Measurements from ENCODE around the gene ACAP2.
"Not testable (repeated sequence)": the region's sequence is repeated elsewhere in the genome, so short reads cannot be mapped to it uniquely, and the experiment has no call there.

ACAP2 gene

DNA sequence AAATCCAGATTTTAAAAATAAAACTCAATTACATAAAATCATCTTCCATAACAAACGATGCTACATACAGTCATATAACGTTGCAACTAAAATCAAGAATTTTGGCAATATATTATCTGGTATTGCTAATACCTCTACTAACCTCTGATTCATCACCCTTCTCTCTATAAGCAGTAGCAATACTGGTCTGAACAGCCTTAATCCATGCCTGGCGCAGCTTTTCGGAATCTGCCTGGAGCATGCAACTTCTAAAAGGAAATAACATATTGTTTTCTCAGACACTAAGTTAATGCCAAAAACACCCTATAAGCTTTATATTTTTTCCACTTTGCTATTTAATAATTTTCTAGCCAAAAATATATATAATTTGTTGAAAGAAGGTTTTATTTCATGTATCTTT, 136.5 kb downstream of the ACAP2 start:
- Histone ChIP-seq H2BK120ac (ENCODE audit: low read depth, low read length) (no peak overlapping the region), H3K18ac (ENCODE audit: low read length) (no peak overlapping the region)
- 100% methylated on average over 2 of the region's 4 CpGs for WGBS (ENCODE audit: extremely low coverage, insufficient coverage, low lambda C conversion rate)

DNA sequence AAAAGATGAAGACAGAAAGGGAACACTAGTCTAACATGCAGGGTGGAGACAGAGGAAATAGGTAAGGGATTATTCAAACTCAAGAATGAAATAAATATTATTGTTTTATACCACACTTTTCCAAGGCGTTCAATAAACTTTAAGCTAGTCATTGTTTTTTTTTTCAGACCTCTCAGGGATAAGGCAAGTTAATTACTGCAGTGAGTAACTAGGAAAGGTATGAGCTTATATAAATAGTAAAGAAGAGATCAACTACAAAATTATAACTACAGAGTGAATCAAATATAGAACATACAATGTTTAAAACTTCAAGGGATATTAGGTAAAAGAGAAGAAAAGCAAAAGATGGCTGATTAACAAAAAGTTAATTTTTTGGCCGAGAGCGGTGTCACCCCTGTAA, 140.4 kb downstream of the ACAP2 start:
- no peak overlapping the region for H3K4ac ChIP-seq (ENCODE audit: low read depth, low read length)
- no peak overlapping the region for H4K5ac ChIP-seq (ENCODE audit: low read length)
- H3K79me2 ChIP-seq (ENCODE audit: control insufficient read depth, insufficient read depth, low read length), result no peaks in the 10 kb centered on the region
- no peak overlapping the region for H3K4me3 ChIP-seq (ENCODE audit: low read length)
- H2BK5ac ChIP-seq (ENCODE audit: low read length), result no peak overlapping the region
- no peak overlapping the region for H2BK120ac ChIP-seq (ENCODE audit: low read depth, low read length)
- H3K36me3 ChIP-seq (ENCODE audit: control insufficient read depth, insufficient read depth, low read length), result no peaks in the 10 kb centered on the region
- no peak overlapping the region for H3K4me2 ChIP-seq (ENCODE audit: low read length)
- no peaks in the 10 kb centered on the region for H3K27me3 ChIP-seq (ENCODE audit: insufficient read depth, low read length, poor library complexity)
- DNase-seq, result no peak
- no peak overlapping the region for H3K18ac ChIP-seq (ENCODE audit: low read length)
- H3K4me1 ChIP-seq (ENCODE audit: control insufficient read depth, low read depth, low read length), result no peaks in the 10 kb centered on the region
- H3K23ac ChIP-seq (ENCODE audit: low read length), result no peak overlapping the region
- no CpG with 5 or more reads among the region's 3 CpGs for WGBS (ENCODE audit: extremely low coverage, insufficient coverage, low lambda C conversion rate)
- H2BK15ac ChIP-seq (replicated peaks; ENCODE audit: low read depth), result no peak overlapping the region
- H4K8ac ChIP-seq (ENCODE audit: low read depth, low read length), result no peak overlapping the region
- H3K9ac ChIP-seq (ENCODE audit: low read length), result no peak overlapping the region
- no peak overlapping the region for H3K56ac ChIP-seq (ENCODE audit: low read length)
- H3K27ac ChIP-seq (ENCODE audit: low read depth, low read length), result no peak overlapping the region
- no peak overlapping the region for H2AK5ac ChIP-seq (ENCODE audit: low read length)
- H3K79me1 ChIP-seq (ENCODE audit: low read length), result no peaks in the 10 kb centered on the region

More for the DNA sequence above, 136.5 kb downstream of the ACAP2 start:
- no peak for DNase-seq
- no peak overlapping the region for H4K8ac ChIP-seq (ENCODE audit: low read depth, low read length)
- H3K79me1 ChIP-seq (ENCODE audit: low read length), result no peaks in the 10 kb centered on the region
- H3K4ac ChIP-seq (ENCODE audit: low read depth, low read length), result no peak overlapping the region
- no peak overlapping the region for H3K9ac ChIP-seq (ENCODE audit: low read length)
- H3K23ac ChIP-seq (ENCODE audit: low read length), result no peak overlapping the region
- no peak overlapping the region for H3K4me2 ChIP-seq (ENCODE audit: low read length)
- H3K56ac ChIP-seq (ENCODE audit: low read length), result no peak overlapping the region
- H3K27me3 ChIP-seq (ENCODE audit: insufficient read depth, low read length, poor library complexity), result no peaks in the 10 kb centered on the region
- H2AK5ac ChIP-seq (ENCODE audit: low read length), result no peak overlapping the region
- H4K5ac ChIP-seq (ENCODE audit: low read length), result no peak overlapping the region
- H3K79me2 ChIP-seq (ENCODE audit: control insufficient read depth, insufficient read depth, low read length), result no peaks in the 10 kb centered on the region
- H2BK5ac ChIP-seq (ENCODE audit: low read length), result no peak overlapping the region
- no peak overlapping the region for H3K27ac ChIP-seq (ENCODE audit: low read depth, low read length)
- H3K4me1 ChIP-seq (ENCODE audit: control insufficient read depth, low read depth, low read length), result no peaks in the 10 kb centered on the region
- no peak overlapping the region for H2BK15ac ChIP-seq (replicated peaks; ENCODE audit: low read depth)
- H3K36me3 ChIP-seq (ENCODE audit: control insufficient read depth, insufficient read depth, low read length), result no peaks in the 10 kb centered on the region
- no peak overlapping the region for H3K4me3 ChIP-seq (ENCODE audit: low read length)

- Histone ChIP-seq H3K36me3 (ENCODE audit: control insufficient read depth, insufficient read depth, low read length) (no peaks in the 10 kb centered on the region), H2AK5ac (ENCODE audit: low read length) (no peak overlapping the region), H3K56ac (ENCODE audit: low read length) (no peak overlapping the region), H3K4me3 (ENCODE audit: low read length) (no peak overlapping the region), H3K4me1 (ENCODE audit: control insufficient read depth, low read depth, low read length) (no peaks in the 10 kb centered on the region), H4K5ac (ENCODE audit: low read length) (no peak overlapping the region), H3K79me1 (ENCODE audit: low read length) (no peaks in the 10 kb centered on the region), H2BK120ac (ENCODE audit: low read depth, low read length) (no peak overlapping the region), H2BK5ac (ENCODE audit: low read length) (no peak overlapping the region), H4K8ac (ENCODE audit: low read depth, low read length) (no peak overlapping the region), H3K27me3 (ENCODE audit: insufficient read depth, low read length, poor library complexity) (no peaks in the 10 kb centered on the region), H3K4ac (ENCODE audit: low read depth, low read length) (no peak overlapping the region), H2BK15ac (replicated peaks; ENCODE audit: low read depth) (no peak overlapping the region), H3K18ac (ENCODE audit: low read length) (no peak overlapping the region), H3K27ac (ENCODE audit: low read depth, low read length) (no peak overlapping the region), H3K9ac (ENCODE audit: low read length) (no peak overlapping the region), H3K23ac (ENCODE audit: low read length) (no peak overlapping the region), H3K4me2 (ENCODE audit: low read length) (no peak overlapping the region), H3K79me2 (ENCODE audit: control insufficient read depth, insufficient read depth, low read length) (no peaks in the 10 kb centered on the region)
- peak; percentile 64 for DNase-seq
These were observed 145.4 kb downstream of the ACAP2 start for GRCh38 chr3:195297446-195297845.

GRCh38 chr3:195296662-195297061, 146.2 kb downstream of the ACAP2 start:
- H3K56ac ChIP-seq (ENCODE audit: low read length), result no peak overlapping the region
- H3K4ac ChIP-seq (ENCODE audit: low read depth, low read length), result no peak overlapping the region
- DNase-seq, result no peak
- H3K27ac ChIP-seq (ENCODE audit: low read depth, low read length), result no peak overlapping the region
- H4K5ac ChIP-seq (ENCODE audit: low read length), result no peak overlapping the region
- H2BK5ac ChIP-seq (ENCODE audit: low read length), result no peak overlapping the region
- WGBS (ENCODE audit: extremely low coverage, insufficient coverage, low lambda C conversion rate), result no CpG with 5 or more reads among the region's 1 CpG
- H3K27me3 ChIP-seq (ENCODE audit: insufficient read depth, low read length, poor library complexity), result no peaks in the 10 kb centered on the region
- no peak overlapping the region for H3K4me2 ChIP-seq (ENCODE audit: low read length)
- no peak overlapping the region for H2BK15ac ChIP-seq (replicated peaks; ENCODE audit: low read depth)
- H2BK120ac ChIP-seq (ENCODE audit: low read depth, low read length), result no peak overlapping the region
- H3K4me3 ChIP-seq (ENCODE audit: low read length), result no peak overlapping the region
- no peak overlapping the region for H3K23ac ChIP-seq (ENCODE audit: low read length)
- no peaks in the 10 kb centered on the region for H3K36me3 ChIP-seq (ENCODE audit: control insufficient read depth, insufficient read depth, low read length)
- no peak overlapping the region for H3K18ac ChIP-seq (ENCODE audit: low read length)
- H2AK5ac ChIP-seq (ENCODE audit: low read length), result no peak overlapping the region
- H3K4me1 ChIP-seq (ENCODE audit: control insufficient read depth, low read depth, low read length), result no peaks in the 10 kb centered on the region
- no peaks in the 10 kb centered on the region for H3K79me1 ChIP-seq (ENCODE audit: low read length)
- H3K9ac ChIP-seq (ENCODE audit: low read length), result no peak overlapping the region
- H4K8ac ChIP-seq (ENCODE audit: low read depth, low read length), result no peak overlapping the region
- H3K79me2 ChIP-seq (ENCODE audit: control insufficient read depth, insufficient read depth, low read length), result no peaks in the 10 kb centered on the region

GRCh38 chr3:195291121-195291520, 151.7 kb downstream of the ACAP2 start:
- Histone ChIP-seq H3K4me2 (ENCODE audit: low read length) (no peak overlapping the region), H3K4me3 (ENCODE audit: low read length) (no peak overlapping the region), H2BK120ac (ENCODE audit: low read depth, low read length) (no peak overlapping the region), H3K79me1 (ENCODE audit: low read length) (no peaks in the 10 kb centered on the region), H4K5ac (ENCODE audit: low read length) (no peak overlapping the region), H2BK15ac (replicated peaks; ENCODE audit: low read depth) (no peak overlapping the region), H3K27me3 (ENCODE audit: insufficient read depth, low read length, poor library complexity) (no peaks in the 10 kb centered on the region), H3K9ac (ENCODE audit: low read length) (no peak overlapping the region), H3K27ac (ENCODE audit: low read depth, low read length) (no peak overlapping the region), H3K79me2 (ENCODE audit: control insufficient read depth, insufficient read depth, low read length) (no peaks in the 10 kb centered on the region), H3K56ac (ENCODE audit: low read length) (no peak overlapping the region), H2BK5ac (ENCODE audit: low read length) (no peak overlapping the region), H4K8ac (ENCODE audit: low read depth, low read length) (no peak overlapping the region), H3K18ac (ENCODE audit: low read length) (no peak overlapping the region), H2AK5ac (ENCODE audit: low read length) (no peak overlapping the region), H3K4me1 (ENCODE audit: control insufficient read depth, low read depth, low read length) (no peaks in the 10 kb centered on the region), H3K4ac (ENCODE audit: low read depth, low read length) (no peak overlapping the region), H3K23ac (ENCODE audit: low read length) (no peak overlapping the region), H3K36me3 (ENCODE audit: control insufficient read depth, insufficient read depth, low read length) (no peaks in the 10 kb centered on the region)
- no CpG with 5 or more reads among the region's 1 CpG for WGBS (ENCODE audit: extremely low coverage, insufficient coverage, low lambda C conversion rate)
- no peak for DNase-seq

GRCh38 chr3:195290643-195291042, 152.2 kb downstream of the ACAP2 start:
- H2BK15ac ChIP-seq (replicated peaks; ENCODE audit: low read depth); H3K36me3 ChIP-seq (ENCODE audit: control insufficient read depth, insufficient read depth, low read length); H3K4ac ChIP-seq (ENCODE audit: low read depth, low read length); H3K9ac ChIP-seq (ENCODE audit: low read length); H3K79me1 ChIP-seq (ENCODE audit: low read length); H4K5ac ChIP-seq (ENCODE audit: low read length); H3K4me2 ChIP-seq (ENCODE audit: low read length); H3K27me3 ChIP-seq (ENCODE audit: insufficient read depth, low read length, poor library complexity); H3K23ac ChIP-seq (ENCODE audit: low read length); H3K56ac ChIP-seq (ENCODE audit: low read length); H3K4me1 ChIP-seq (ENCODE audit: control insufficient read depth, low read depth, low read length); H3K18ac ChIP-seq (ENCODE audit: low read length); H4K8ac ChIP-seq (ENCODE audit: low read depth, low read length); H2AK5ac ChIP-seq (ENCODE audit: low read length); H3K27ac ChIP-seq (ENCODE audit: low read depth, low read length); H2BK5ac ChIP-seq (ENCODE audit: low read length); H2BK120ac ChIP-seq (ENCODE audit: low read depth, low read length); H3K79me2 ChIP-seq (ENCODE audit: control insufficient read depth, insufficient read depth, low read length); DNase-seq; H3K4me3 ChIP-seq (ENCODE audit: low read length): not testable (repeated sequence)
- no CpG with 5 or more reads among the region's 5 CpGs for WGBS (ENCODE audit: extremely low coverage, insufficient coverage, low lambda C conversion rate)
